ENCODE measurements around the gene RASAL1.

- TF ChIP-seq CTCF (IDR thresholded peaks at IDR 0.05) (no peak), EZH2 (IDR thresholded peaks at IDR 0.05) (no peak)
Measured at GRCh38 chr12:113091506-113091905, 44.1 kb downstream of the RASAL1 start.
